ENCODE results near the gene MAZ.
"Not testable (repeated sequence)": the region's sequence is repeated elsewhere in the genome, so short reads cannot be mapped to it uniquely, and the experiment has no call there.

Gene MAZ

GRCh38 chr16:29824589-29825144 lies 18.3 kb downstream of the MAZ start:
- TF ChIP-seq CTCF (IDR thresholded peaks at IDR 0.05): no peak
- peak overlapping the region; percentile 38; the same call in 1 of the 2 replicates for H3K27ac ChIP-seq

GRCh38 chr16:29825145-29826044 lies 19.1 kb downstream of the MAZ start:
- TF ChIP-seq CTCF (IDR thresholded peaks at IDR 0.05) (no peak), ZFX (IDR thresholded peaks at IDR 0.05; ENCODE audit: borderline replicate concordance) (no peak)
- peak overlapping the region; percentile 38 for H3K27ac ChIP-seq

GRCh38 chr16:29826342-29826695 lies 20.0 kb downstream of the MAZ start:
- TF ChIP-seq CTCF (IDR thresholded peaks at IDR 0.05) (no peak), ZFX (IDR thresholded peaks at IDR 0.05; ENCODE audit: borderline replicate concordance) (no peak)
- H3K27ac ChIP-seq: peak overlapping the region; percentile 38

- no peak for TF ChIP-seq CTCF (IDR thresholded peaks at IDR 0.05)
- TF ChIP-seq ZFX (IDR thresholded peaks at IDR 0.05; ENCODE audit: borderline replicate concordance): no peak
These were observed 24.4 kb downstream of the MAZ start for GRCh38 chr16:29830774-29831173.

GRCh38 chr16:29831490-29831889 lies 25.2 kb downstream of the MAZ start:
- TF ChIP-seq ZFX (IDR thresholded peaks at IDR 0.05; ENCODE audit: borderline replicate concordance): no peak
- peak overlapping the region; percentile 95 for H3K27ac ChIP-seq

More at GRCh38 chr16:29830774-29831173, 24.4 kb downstream of the MAZ start:
- peak overlapping the region; percentile 95 for H3K27ac ChIP-seq

GRCh38 chr16:29833219-29833618 lies 26.9 kb downstream of the MAZ start:
- not testable (repeated sequence) for H3K27ac ChIP-seq

- TF ChIP-seq CTCF (IDR thresholded peaks at IDR 0.05) (no peak), ZFX (IDR thresholded peaks at IDR 0.05; ENCODE audit: borderline replicate concordance) (no peak)
- H3K27ac ChIP-seq: no peak overlapping the region
These were observed 27.8 kb downstream of the MAZ start for GRCh38 chr16:29834079-29834478.

GRCh38 chr16:29835926-29836325 lies 29.6 kb downstream of the MAZ start:
- H3K27ac ChIP-seq: no peak overlapping the region
- TF ChIP-seq CTCF (IDR thresholded peaks at IDR 0.05) (no peak), ZFX (IDR thresholded peaks at IDR 0.05; ENCODE audit: borderline replicate concordance) (no peak)

Measured in 22Rv1 (cell line).